Measurements from ENCODE around the gene ZNF451. TPM values are rescaled to one million over a fixed set of nuclear protein-coding genes. Genes with fewer than 3 reads are reported as not detected.

Gene ZNF451
- polyA plus RNA-seq, 1 donor from 2014 or later: 60.2 TPM

DNA sequence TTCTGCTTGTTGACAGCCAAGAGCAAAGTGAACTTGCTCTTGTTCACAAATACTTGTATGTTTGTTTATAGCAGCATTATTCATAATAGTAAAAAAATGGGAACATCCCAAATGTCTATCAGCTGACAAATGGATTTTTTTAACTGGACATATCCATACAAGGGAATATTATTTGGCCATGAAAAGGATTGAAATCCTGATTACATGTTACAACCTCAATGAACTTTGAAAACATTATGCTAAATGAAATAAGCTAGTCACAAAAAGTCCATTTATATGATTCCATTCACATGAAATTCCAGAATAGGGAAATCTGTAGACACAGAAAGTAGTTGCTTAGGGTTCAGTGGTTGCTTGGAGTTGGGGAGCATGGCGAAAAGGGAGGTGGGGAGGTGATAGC lies 53.7 kb downstream of the ZNF451 start:
- Histone ChIP-seq H3K9ac (ENCODE audit: low read length) (no peak overlapping the region), H3K36me3 (ENCODE audit: insufficient read depth, low read length) (peaks cover 8% of the 10 kb centered on the region), H3K4me2 (ENCODE audit: low read length) (no peak overlapping the region), H3K27ac (ENCODE audit: low read length) (no peak overlapping the region), H3K9me3 (ENCODE audit: low read length) (no peaks in the 10 kb centered on the region), H3K9me2 (ENCODE audit: insufficient read depth, low read length) (no peaks in the 10 kb centered on the region), H3K79me2 (replicated peaks; ENCODE audit: insufficient read depth, low read length) (no peaks in the 10 kb centered on the region), H2AFZ (ENCODE audit: low read depth, low read length) (no peak overlapping the region), H3K4me3 (ENCODE audit: low read length) (no peak overlapping the region), H3K27me3 (ENCODE audit: insufficient read depth, low read depth, low read length) (no peaks in the 10 kb centered on the region), H3F3A (ENCODE audit: insufficient read depth, low read length, poor library complexity, severe bottlenecking) (no peaks in the 10 kb centered on the region), H4K20me1 (ENCODE audit: insufficient read depth) (no peaks in the 10 kb centered on the region)
- TF ChIP-seq RAD21 (conservative IDR thresholded peaks at IDR 0.05) (no peak), TAF1 (IDR thresholded peaks at IDR 0.05; ENCODE audit: low read depth) (no peak), MXI1 (conservative IDR thresholded peaks at IDR 0.05; ENCODE audit: poor library complexity, severe bottlenecking) (no peak), EP300 (conservative IDR thresholded peaks at IDR 0.05; ENCODE audit: poor library complexity, severe bottlenecking) (no peak), POLR2AphosphoS5 (IDR thresholded peaks at IDR 0.05) (no peak), SMC3 (conservative IDR thresholded peaks at IDR 0.05; ENCODE audit: poor library complexity) (no peak), EZH2 (IDR thresholded peaks at IDR 0.05; ENCODE audit: borderline replicate concordance, insufficient read depth, low read length, poor library complexity, severe bottlenecking) (no peak)
- TF ChIP-seq, protein P1, sequence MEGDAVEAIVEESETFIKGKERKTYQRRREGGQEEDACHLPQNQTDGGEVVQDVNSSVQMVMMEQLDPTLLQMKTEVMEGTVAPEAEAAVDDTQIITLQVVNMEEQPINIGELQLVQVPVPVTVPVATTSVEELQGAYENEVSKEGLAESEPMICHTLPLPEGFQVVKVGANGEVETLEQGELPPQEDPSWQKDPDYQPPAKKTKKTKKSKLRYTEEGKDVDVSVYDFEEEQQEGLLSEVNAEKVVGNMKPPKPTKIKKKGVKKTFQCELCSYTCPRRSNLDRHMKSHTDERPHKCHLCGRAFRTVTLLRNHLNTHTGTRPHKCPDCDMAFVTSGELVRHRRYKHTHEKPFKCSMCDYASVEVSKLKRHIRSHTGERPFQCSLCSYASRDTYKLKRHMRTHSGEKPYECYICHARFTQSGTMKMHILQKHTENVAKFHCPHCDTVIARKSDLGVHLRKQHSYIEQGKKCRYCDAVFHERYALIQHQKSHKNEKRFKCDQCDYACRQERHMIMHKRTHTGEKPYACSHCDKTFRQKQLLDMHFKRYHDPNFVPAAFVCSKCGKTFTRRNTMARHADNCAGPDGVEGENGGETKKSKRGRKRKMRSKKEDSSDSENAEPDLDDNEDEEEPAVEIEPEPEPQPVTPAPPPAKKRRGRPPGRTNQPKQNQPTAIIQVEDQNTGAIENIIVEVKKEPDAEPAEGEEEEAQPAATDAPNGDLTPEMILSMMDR (IDR thresholded peaks at IDR 0.05; ENCODE audit: poor library complexity, severe bottlenecking): no peak
- TF ChIP-seq, protein P2, sequence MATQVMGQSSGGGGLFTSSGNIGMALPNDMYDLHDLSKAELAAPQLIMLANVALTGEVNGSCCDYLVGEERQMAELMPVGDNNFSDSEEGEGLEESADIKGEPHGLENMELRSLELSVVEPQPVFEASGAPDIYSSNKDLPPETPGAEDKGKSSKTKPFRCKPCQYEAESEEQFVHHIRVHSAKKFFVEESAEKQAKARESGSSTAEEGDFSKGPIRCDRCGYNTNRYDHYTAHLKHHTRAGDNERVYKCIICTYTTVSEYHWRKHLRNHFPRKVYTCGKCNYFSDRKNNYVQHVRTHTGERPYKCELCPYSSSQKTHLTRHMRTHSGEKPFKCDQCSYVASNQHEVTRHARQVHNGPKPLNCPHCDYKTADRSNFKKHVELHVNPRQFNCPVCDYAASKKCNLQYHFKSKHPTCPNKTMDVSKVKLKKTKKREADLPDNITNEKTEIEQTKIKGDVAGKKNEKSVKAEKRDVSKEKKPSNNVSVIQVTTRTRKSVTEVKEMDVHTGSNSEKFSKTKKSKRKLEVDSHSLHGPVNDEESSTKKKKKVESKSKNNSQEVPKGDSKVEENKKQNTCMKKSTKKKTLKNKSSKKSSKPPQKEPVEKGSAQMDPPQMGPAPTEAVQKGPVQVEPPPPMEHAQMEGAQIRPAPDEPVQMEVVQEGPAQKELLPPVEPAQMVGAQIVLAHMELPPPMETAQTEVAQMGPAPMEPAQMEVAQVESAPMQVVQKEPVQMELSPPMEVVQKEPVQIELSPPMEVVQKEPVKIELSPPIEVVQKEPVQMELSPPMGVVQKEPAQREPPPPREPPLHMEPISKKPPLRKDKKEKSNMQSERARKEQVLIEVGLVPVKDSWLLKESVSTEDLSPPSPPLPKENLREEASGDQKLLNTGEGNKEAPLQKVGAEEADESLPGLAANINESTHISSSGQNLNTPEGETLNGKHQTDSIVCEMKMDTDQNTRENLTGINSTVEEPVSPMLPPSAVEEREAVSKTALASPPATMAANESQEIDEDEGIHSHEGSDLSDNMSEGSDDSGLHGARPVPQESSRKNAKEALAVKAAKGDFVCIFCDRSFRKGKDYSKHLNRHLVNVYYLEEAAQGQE (IDR thresholded peaks at IDR 0.05; ENCODE audit: borderline replicate concordance): no peak

DNA sequence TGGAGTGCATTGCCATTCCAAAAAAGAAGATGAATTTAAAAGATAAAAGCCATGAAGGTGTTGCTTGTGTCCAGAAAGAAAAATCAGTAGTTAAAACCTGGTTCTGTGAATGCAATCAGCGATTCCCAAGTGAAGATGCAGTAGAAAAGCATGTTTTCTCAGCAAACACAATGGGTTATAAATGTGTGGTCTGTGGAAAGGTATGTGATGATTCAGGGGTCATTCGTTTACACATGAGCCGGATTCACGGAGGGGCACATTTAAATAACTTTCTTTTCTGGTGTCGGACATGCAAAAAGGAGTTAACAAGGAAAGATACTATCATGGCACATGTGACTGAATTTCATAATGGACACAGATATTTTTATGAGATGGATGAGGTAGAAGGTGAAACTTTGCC lies 57.4 kb downstream of the ZNF451 start:
- Histone ChIP-seq H3K27me3 (ENCODE audit: insufficient read depth, low read depth, low read length) (no peaks in the 10 kb centered on the region), H3K27ac (ENCODE audit: low read length) (no peak overlapping the region), H3K9ac (ENCODE audit: low read length) (no peak overlapping the region), H3K4me2 (ENCODE audit: low read length) (no peak overlapping the region), H2AFZ (ENCODE audit: low read depth, low read length) (no peak overlapping the region), H3K9me2 (ENCODE audit: insufficient read depth, low read length) (no peaks in the 10 kb centered on the region), H3K9me3 (ENCODE audit: low read length) (no peaks in the 10 kb centered on the region), H4K20me1 (ENCODE audit: insufficient read depth) (no peaks in the 10 kb centered on the region), H3F3A (ENCODE audit: insufficient read depth, low read length, poor library complexity, severe bottlenecking) (no peaks in the 10 kb centered on the region), H3K79me2 (replicated peaks; ENCODE audit: insufficient read depth, low read length) (no peaks in the 10 kb centered on the region), H3K4me3 (ENCODE audit: low read length) (no peak overlapping the region), H3K36me3 (ENCODE audit: insufficient read depth, low read length) (peaks cover 3% of the 10 kb centered on the region)
- TF ChIP-seq, protein P2 (IDR thresholded peaks at IDR 0.05; ENCODE audit: borderline replicate concordance): no peak
- TF ChIP-seq MXI1 (conservative IDR thresholded peaks at IDR 0.05; ENCODE audit: poor library complexity, severe bottlenecking) (no peak), TAF1 (IDR thresholded peaks at IDR 0.05; ENCODE audit: low read depth) (no peak), POLR2AphosphoS5 (IDR thresholded peaks at IDR 0.05) (no peak), RAD21 (conservative IDR thresholded peaks at IDR 0.05) (no peak), SMC3 (conservative IDR thresholded peaks at IDR 0.05; ENCODE audit: poor library complexity) (no peak), EZH2 (IDR thresholded peaks at IDR 0.05; ENCODE audit: borderline replicate concordance, insufficient read depth, low read length, poor library complexity, severe bottlenecking) (no peak), EP300 (conservative IDR thresholded peaks at IDR 0.05; ENCODE audit: poor library complexity, severe bottlenecking) (no peak)
- TF ChIP-seq, protein P1 (IDR thresholded peaks at IDR 0.05; ENCODE audit: poor library complexity, severe bottlenecking): no peak

Data from neural cell (in vitro differentiated cells).